GM12892 (cell line): Measurements from ENCODE around the gene RFX4.

Experiments used
- POLR2A ChIP-seq: IDR thresholded peaks from 2 replicates; pipeline ENCODE4 v1.6.1; 2011; ENCODE audit warnings: low read depth, low read length, control low read depth
- POLR2AphosphoS5 ChIP-seq: IDR thresholded peaks from 2 replicates; pipeline ENCODE4 v1.6.1; 2011; ENCODE audit warnings: low read depth, low read length, control low read depth

- TF ChIP-seq POLR2A (no peak), POLR2AphosphoS5 (no peak)
Measured at GRCh38 chr12:106595268-106595667, 12.5 kb downstream of the RFX4 start.
